Transverse colon (tissue), 4 donors: ENCODE results near the gene DNAJC8.

Experiments used
- CTCF ChIP-seq, 5 experiments: fragments of 200-600 bp in 3 of 5; fragments of 450-650 bp in 2 of 5; sonication (generic) in 3 of 5; IDR thresholded peaks; 1 replicate in 2 of 5; 2 replicates in 3 of 5; pipeline ENCODE4 v1.5.1; 2016 to 2017; ENCODE audit warnings: antibody characterized with exemption in 5 of 5, inconsistent platforms in 3 of 5, mild to moderate bottlenecking in 2 of 5, moderate library complexity in 1 of 5
- POLR2A ChIP-seq: fragments of 450-650 bp; IDR thresholded peaks from one replicate; pipeline ENCODE4 v1.6.1; 2016; ENCODE audit warnings: antibody characterized with exemption, mild to moderate bottlenecking, moderate library complexity
- POLR2AphosphoS5 ChIP-seq, 3 donors: sonication (generic); formaldehyde crosslinking; IDR thresholded peaks; one replicate each; pipeline ENCODE4 v1.6.1; 2016; ENCODE audit warnings: antibody characterized with exemption in 3 of 3

GRCh38 chr1:28173151-28173979, 59.5 kb downstream of the DNAJC8 start:
- TF ChIP-seq CTCF (IDR thresholded peaks at IDR 0.05) (no peak), POLR2AphosphoS5 (IDR thresholded peaks at IDR 0.05) (no peak), POLR2A (no peak)
